Natural killer cell (primary cell): ENCODE measurements around the gene DENND2A. TPM values are rescaled to one million over a fixed set of nuclear protein-coding genes. Genes with fewer than 3 reads are reported as not detected.
"Not testable (repeated sequence)": the region's sequence is repeated elsewhere in the genome, so short reads cannot be mapped to it uniquely, and the experiment has no call there.

Experiments used
- ATAC-seq, 3 donors: fragments of 150-1000 bp in 2 of 3; fragments of 200-7000 bp in 1 of 3; cut with Tn5 transposase; 1 replicate in 1 of 3; 2 replicates in 2 of 3; pipeline ENCODE4 v1.10.0; 2021; ENCODE audit warnings: mild to moderate bottlenecking in 2 of 3, moderate library complexity in 2 of 3
- DNase-seq, 2 donors: peaks; one replicate each; pipeline versions ENCODE4 v3.0.0 to v3.0.0-alpha.2; 2013 to 2021; ENCODE audit warnings: mixed read lengths in 1 of 2
- H3K27ac ChIP-seq: one replicate; pipeline ENCODE4 v1.5.1; 2013; ENCODE audit warnings: mild to moderate bottlenecking, low read length
- H3K27me3 ChIP-seq: one replicate; pipeline ENCODE4 v1.6.1; 2013; ENCODE audit warnings: low read length; ENCODE audit not compliant: control insufficient read depth, insufficient read depth
- H3K36me3 ChIP-seq: one replicate; pipeline ENCODE4 v1.6.1; 2013; ENCODE audit warnings: low read length; ENCODE audit not compliant: control insufficient read depth, insufficient read depth
- H3K4me1 ChIP-seq: one replicate; pipeline ENCODE4 v1.6.1; 2013; ENCODE audit warnings: low read length; ENCODE audit not compliant: control insufficient read depth, insufficient read depth
- H3K4me3 ChIP-seq: one replicate; pipeline ENCODE4 v1.5.1; 2013; ENCODE audit warnings: low read length
- H3K9me3 ChIP-seq: one replicate; pipeline ENCODE4 v1.6.1; 2013; ENCODE audit warnings: low read length; ENCODE audit not compliant: control insufficient read depth, insufficient read depth
- H3K27ac Mint-ChIP-seq, 2 donors: one replicate each; pipeline ENCODE4 v1.8.0; 2022; ENCODE audit warnings: mild to moderate bottlenecking in 2 of 2, mixed read lengths in 2 of 2, moderate library complexity in 1 of 2
- H3K27me3 Mint-ChIP-seq, 2 donors: one replicate each; pipeline ENCODE4 v1.8.0; 2022; ENCODE audit warnings: low read depth in 2 of 2, mixed read lengths in 2 of 2
- H3K36me3 Mint-ChIP-seq: one replicate; pipeline ENCODE4 v1.8.0; 2022; ENCODE audit warnings: mixed read lengths
- H3K4me1 Mint-ChIP-seq, 2 donors: one replicate each; pipeline ENCODE4 v1.8.0; 2022; ENCODE audit warnings: mixed read lengths in 2 of 2
- H3K4me3 Mint-ChIP-seq: one replicate; pipeline ENCODE4 v1.8.0; 2022; ENCODE audit warnings: mild to moderate bottlenecking, moderate library complexity, mixed read lengths
- H3K9me3 Mint-ChIP-seq, 2 donors: one replicate each; pipeline ENCODE4 v1.8.0; 2022; ENCODE audit warnings: mixed read lengths in 2 of 2
- CTCF ChIP-seq: fragments of 200-600 bp; IDR thresholded peaks from one replicate; pipeline ENCODE4 v1.8.0; 2022; ENCODE audit warnings: antibody characterized with exemption
- WGBS: methylation state at CpG from one replicate; pipeline ENCODE4 v1.1.7; 2013; ENCODE audit warnings: missing lambda C conversion rate; ENCODE audit not compliant: insufficient coverage; 5-methylcytosine and 5-hydroxymethylcytosine counted together
- intact Hi-C: fragments of 100-400 bp; cut with micrococcal nuclease; formaldehyde crosslinking; loops from one replicate; pipeline ENCODE4 v1.14.2; 2022
- total RNA-seq, 4 donors: library from RNA; stranded (reverse); fragments of 120-200 nt in 1 of 4; gene quantifications; one replicate each; pipeline versions ENCODE4 v1.2.3 to v1.2.4, GENCODE V29; 2013 to 2022

The DENND2A gene
- total RNA-seq, 3 donors from 2014 or later (not counting 1 experiment from before 2014, with no cell fraction given), result 0.12 TPM; not detected in 2

GRCh38 chr7:140625908-140626868 is 14.4 kb downstream of the DENND2A start:
- H3K27me3 ChIP-seq, result no peaks in the 10 kb centered on the region
- 85% methylated on average over 14 of the region's 17 CpGs for WGBS
- DNase-seq, result no peak
- H3K9me3 ChIP-seq, result no peaks in the 10 kb centered on the region
- Mint-ChIP-seq H3K4me1 (no peaks in the 10 kb centered on the region), H3K27ac (no peak overlapping the region), H3K4me3 (no peak overlapping the region), H3K36me3 (no peaks in the 10 kb centered on the region), H3K27me3 (peaks cover 6 to 9% of the 10 kb centered on the region in 2 donors), H3K9me3 (no peaks in the 10 kb centered on the region)
- intact Hi-C loops, result no loop called here
- H3K27ac ChIP-seq, result no peak overlapping the region
- ATAC-seq, result no peak
- H3K4me1 ChIP-seq, result no peaks in the 10 kb centered on the region
- no peak overlapping the region for H3K4me3 ChIP-seq
- TF ChIP-seq CTCF, result no peak
- H3K36me3 ChIP-seq, result no peaks in the 10 kb centered on the region

- H3K9me3 Mint-ChIP-seq, H3K4me3 Mint-ChIP-seq, DNase-seq, H3K27ac ChIP-seq, H3K4me1 Mint-ChIP-seq, H3K4me3 ChIP-seq, H3K27me3 Mint-ChIP-seq, H3K27ac Mint-ChIP-seq, ATAC-seq, H3K4me1 ChIP-seq, H3K36me3 Mint-ChIP-seq, H3K9me3 ChIP-seq, H3K27me3 ChIP-seq, H3K36me3 ChIP-seq, intact Hi-C loops: not testable (repeated sequence)
- WGBS, result 94% methylated on average over 10 of the region's 10 CpGs
Measured at GRCh38 chr7:140625192-140625558, 15.4 kb downstream of the DENND2A start.

GRCh38 chr7:140624392-140625191 is 16.0 kb downstream of the DENND2A start:
- Histone ChIP-seq H3K4me3 (no peak overlapping the region), H3K27me3 (no peaks in the 10 kb centered on the region), H3K4me1 (no peaks in the 10 kb centered on the region), H3K27ac (no peak overlapping the region), H3K36me3 (no peaks in the 10 kb centered on the region), H3K9me3 (no peaks in the 10 kb centered on the region)
- 91% methylated on average over 11 of the region's 11 CpGs for WGBS
- H3K4me3 Mint-ChIP-seq, result no peak overlapping the region
- no peak for ATAC-seq
- DNase-seq, result no peak
- H3K4me1 Mint-ChIP-seq, result no peaks in the 10 kb centered on the region
- intact Hi-C loops, result no loop called here
- TF ChIP-seq CTCF, result no peak
- H3K36me3 Mint-ChIP-seq, result no peaks in the 10 kb centered on the region
- no peaks in the 10 kb centered on the region for H3K9me3 Mint-ChIP-seq
- peaks cover 6 to 9% of the 10 kb centered on the region in 2 donors for H3K27me3 Mint-ChIP-seq
- no peak overlapping the region for H3K27ac Mint-ChIP-seq

GRCh38 chr7:140623980-140624379 is 16.6 kb downstream of the DENND2A start:
- Mint-ChIP-seq H3K9me3 (no peaks in the 10 kb centered on the region), H3K27ac (no peak overlapping the region), H3K36me3 (no peaks in the 10 kb centered on the region), H3K4me1 (no peaks in the 10 kb centered on the region), H3K4me3 (no peak overlapping the region), H3K27me3 (peaks cover 3 to 6% of the 10 kb centered on the region in 2 donors)
- ATAC-seq (no peak), DNase-seq (no peak)
- H3K4me1 ChIP-seq, result no peaks in the 10 kb centered on the region
- no peaks in the 10 kb centered on the region for H3K27me3 ChIP-seq
- H3K9me3 ChIP-seq, result no peaks in the 10 kb centered on the region
- no peak for TF ChIP-seq CTCF
- H3K4me3 ChIP-seq, result no peak overlapping the region
- WGBS, result 71% methylated on average over 4 of the region's 6 CpGs
- H3K36me3 ChIP-seq, result no peaks in the 10 kb centered on the region
- no peak overlapping the region for H3K27ac ChIP-seq
- intact Hi-C loops, result no loop called here
